CD4-positive, alpha-beta T cell treated with Interleukin-6 for 4 hours (primary cell): ENCODE data around the gene ANKEF1.
"Not testable (repeated sequence)": the region's sequence is repeated elsewhere in the genome, so short reads cannot be mapped to it uniquely, and the experiment has no call there.

Source experiments
- DNase-seq: peaks from one replicate; pipeline ENCODE4 v3.0.0-alpha.2; 2020; ENCODE audit warnings: mixed read lengths

Gene ANKEF1

GRCh38 chr20:10034717-10035571 lies at the start of gene ANKEF1:
Gene ANKEF1 (plus strand): TSS chr20:10034987. CDS start chr20:10038302, 3,315 bp downstream.
- peak; percentile 90 for DNase-seq

- no peak for DNase-seq
Observed at GRCh38 chr20:9985281-9985680, 49.5 kb upstream of the ANKEF1 start.

- DNase-seq: no peak
Observed at GRCh38 chr20:9985773-9986172, 49.0 kb upstream of the ANKEF1 start.

- no peak for DNase-seq
Observed at GRCh38 chr20:9989066-9989724, 45.6 kb upstream of the ANKEF1 start.

GRCh38 chr20:9993137-9993536 lies 41.6 kb upstream of the ANKEF1 start:
- DNase-seq: no peak

- no peak for DNase-seq
Observed at GRCh38 chr20:9994676-9995075, 40.1 kb upstream of the ANKEF1 start.

- no peak for DNase-seq
Observed at GRCh38 chr20:9995510-9996272, 39.1 kb upstream of the ANKEF1 start.

GRCh38 chr20:9996944-9997343 lies 37.8 kb upstream of the ANKEF1 start:
- DNase-seq: no peak

- DNase-seq: no peak
Observed at GRCh38 chr20:9999645-10000044, 35.1 kb upstream of the ANKEF1 start.

- no peak for DNase-seq
Observed at GRCh38 chr20:10002866-10003265, 31.9 kb upstream of the ANKEF1 start.

GRCh38 chr20:10004900-10005299 lies 29.9 kb upstream of the ANKEF1 start:
- no peak for DNase-seq

GRCh38 chr20:10005885-10006284 lies 28.9 kb upstream of the ANKEF1 start:
- DNase-seq: no peak

- DNase-seq: no peak
Observed at GRCh38 chr20:10006447-10007090, 28.2 kb upstream of the ANKEF1 start.

GRCh38 chr20:10007158-10007557 lies 27.6 kb upstream of the ANKEF1 start:
- DNase-seq: no peak

- no peak for DNase-seq
Observed at GRCh38 chr20:10007747-10008146, 27.0 kb upstream of the ANKEF1 start.

GRCh38 chr20:10012464-10012863 lies 22.3 kb upstream of the ANKEF1 start:
- no peak for DNase-seq

- DNase-seq: no peak
Observed at GRCh38 chr20:10014431-10014830, 20.4 kb upstream of the ANKEF1 start.

GRCh38 chr20:10020937-10021336 lies 13.8 kb upstream of the ANKEF1 start:
- DNase-seq: no peak

- DNase-seq: no peak
Observed at GRCh38 chr20:10022625-10023024, 12.2 kb upstream of the ANKEF1 start.

GRCh38 chr20:10023911-10024310 lies 10.9 kb upstream of the ANKEF1 start:
- DNase-seq: no peak

- DNase-seq: not testable (repeated sequence)
Observed at GRCh38 chr20:10031451-10032215, 3.2 kb upstream of the ANKEF1 start.

GRCh38 chr20:10032269-10032668 lies 2.5 kb upstream of the ANKEF1 start:
- DNase-seq: not testable (repeated sequence)
